T-helper 1 cell (primary cell): Measurements from ENCODE around the gene ABHD4.
"Not testable (repeated sequence)": the region's sequence is repeated elsewhere in the genome, so short reads cannot be mapped to it uniquely, and the experiment has no call there.

Experiments used
- DNase-seq, 5 donors: peaks; one replicate each; pipeline ENCODE4 v3.0.0-alpha.2; 2012 to 2020

Gene ABHD4

GRCh38 chr14:22627506-22628263, 29.6 kb downstream of the ABHD4 start:
- no peak for DNase-seq

DNA sequence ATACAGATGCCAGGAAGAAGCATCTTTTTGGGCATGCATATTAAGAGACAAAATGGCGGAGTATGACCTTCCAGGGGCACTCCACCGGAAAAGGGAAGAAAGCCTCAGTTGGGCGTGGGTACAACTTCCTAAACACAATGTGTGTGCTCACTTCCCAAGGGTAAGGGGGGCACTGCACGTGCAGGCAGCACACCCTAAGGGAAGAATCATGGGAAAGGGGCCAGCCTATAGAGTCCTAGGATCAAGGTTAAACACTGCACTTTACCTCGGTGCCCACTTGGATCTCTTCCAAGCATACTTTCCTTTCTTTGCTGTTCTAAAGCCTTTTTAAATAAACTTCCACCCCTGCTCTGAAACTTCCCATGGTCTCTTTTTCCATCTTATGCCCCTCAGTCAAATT, 31.3 kb downstream of the ABHD4 start:
- DNase-seq, result no peak

GRCh38 chr14:22630066-22630465, 32.0 kb downstream of the ABHD4 start:
- DNase-seq, result no peak

DNA sequence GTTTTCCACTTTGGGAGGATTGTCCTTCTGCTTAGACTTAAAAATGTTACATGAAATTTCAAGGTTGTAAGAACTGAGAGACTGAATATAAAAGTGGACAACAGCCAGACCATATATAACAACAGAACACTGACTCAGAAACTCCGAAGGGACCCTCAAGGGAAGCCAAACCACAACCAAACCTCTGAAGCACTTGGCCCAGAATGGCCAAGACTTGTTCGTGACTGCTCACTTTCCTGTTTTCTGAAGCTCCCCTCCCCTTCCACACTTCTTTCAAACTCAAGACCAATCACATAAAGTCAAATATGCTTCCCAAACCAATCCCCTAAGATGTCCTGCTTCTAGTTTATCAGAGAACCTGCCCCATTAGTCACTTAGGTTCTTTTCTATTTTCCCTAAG, 32.4 kb downstream of the ABHD4 start:
- no peak for DNase-seq

DNA sequence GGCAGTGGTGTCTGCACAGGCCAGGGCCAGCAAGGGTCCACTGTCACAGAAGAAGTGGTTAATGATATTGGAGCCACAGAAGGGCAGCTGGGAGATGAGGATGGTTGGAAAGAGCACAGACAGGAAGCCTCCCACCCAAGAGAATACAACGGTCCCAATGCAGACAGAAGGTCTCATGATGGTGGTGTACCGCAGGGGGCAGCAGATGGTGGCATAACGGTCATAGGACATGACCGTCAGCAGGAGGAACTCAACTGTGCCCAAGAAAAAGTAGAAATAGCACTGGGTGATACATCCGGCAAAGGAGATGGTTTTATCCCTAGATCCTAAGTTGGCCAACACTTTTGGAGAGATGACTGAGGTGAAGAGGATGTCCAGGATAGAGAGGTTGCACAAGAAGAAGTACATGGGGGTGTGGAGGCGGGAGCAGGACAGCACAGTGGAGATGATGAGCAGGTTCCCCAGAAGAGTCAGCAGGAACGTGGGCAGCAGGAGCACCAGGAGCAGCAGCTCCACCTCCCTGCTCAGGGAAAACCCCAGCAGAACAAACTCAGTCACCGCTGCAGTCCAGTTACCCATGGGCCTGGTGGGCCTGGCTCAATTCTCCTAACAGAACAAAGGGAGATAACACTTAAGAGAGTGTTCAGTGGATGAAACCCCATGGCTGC, 36.3 kb downstream of the ABHD4 start:
- DNase-seq, result no peak

GRCh38 chr14:22635980-22636379, 37.9 kb downstream of the ABHD4 start:
- not testable (repeated sequence) for DNase-seq

DNA sequence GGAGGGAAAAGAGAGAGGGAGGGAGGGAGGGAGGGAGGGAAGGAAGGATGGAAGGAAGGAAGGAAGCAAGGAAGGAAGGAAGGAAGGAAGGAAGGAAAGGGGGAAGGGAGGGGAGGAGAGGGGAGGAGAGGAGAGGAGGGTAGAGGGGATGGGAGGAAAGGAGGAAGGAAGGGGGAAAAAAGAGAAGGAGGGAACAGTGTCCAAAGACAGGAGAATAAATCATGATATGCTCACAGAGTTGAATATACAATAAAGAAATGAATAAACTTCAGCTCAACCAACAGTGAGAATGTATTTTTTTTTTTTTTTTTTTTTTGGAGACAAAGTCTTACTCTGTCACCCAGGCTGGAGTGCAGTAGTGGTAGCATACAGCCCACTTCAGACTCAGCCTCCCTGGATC, 42.1 kb downstream of the ABHD4 start:
- no peak for DNase-seq

GRCh38 chr14:22641846-22642245, 43.7 kb downstream of the ABHD4 start:
- DNase-seq, result no peak

GRCh38 chr14:22644305-22644635, 46.2 kb downstream of the ABHD4 start, which contains the start of gene OR6J1:
Gene OR6J1, minus strand, starts transcription at chr14:22644352. Its CDS starts 9,541 bp downstream, at chr14:22634811.
- DNase-seq, result no peak

DNA sequence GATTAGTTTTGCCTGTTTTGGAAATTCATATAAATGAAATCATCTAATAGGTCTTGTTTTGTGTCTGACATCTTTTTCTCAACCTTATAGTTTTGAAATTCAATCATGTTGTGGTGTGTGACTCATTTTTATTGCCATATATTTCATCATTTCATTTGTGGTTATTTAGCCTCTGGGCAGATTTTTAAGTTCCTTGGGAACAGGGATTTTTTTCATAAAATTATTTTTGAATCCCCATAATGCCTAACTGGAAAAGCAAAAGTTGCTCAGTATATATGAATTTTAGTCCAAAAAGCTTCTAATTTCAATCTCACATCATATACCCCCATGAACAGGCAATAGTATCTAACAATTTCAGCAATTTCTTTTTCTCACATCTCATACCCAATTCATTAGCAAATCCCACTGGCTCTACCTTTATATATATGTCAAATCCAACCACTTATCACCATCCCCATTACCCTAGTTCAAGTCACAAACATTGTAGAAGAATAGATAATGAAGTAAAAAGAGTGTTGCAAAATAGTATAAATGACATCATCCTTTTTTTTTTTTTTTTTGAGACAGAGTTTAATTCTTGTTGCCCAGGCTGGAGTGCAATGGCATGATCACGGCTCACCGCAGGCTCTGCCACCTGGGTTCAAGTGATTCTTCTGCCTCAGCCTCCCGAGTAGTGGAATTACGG, 48.6 kb downstream of the ABHD4 start:
- DNase-seq, result no peak

DNA sequence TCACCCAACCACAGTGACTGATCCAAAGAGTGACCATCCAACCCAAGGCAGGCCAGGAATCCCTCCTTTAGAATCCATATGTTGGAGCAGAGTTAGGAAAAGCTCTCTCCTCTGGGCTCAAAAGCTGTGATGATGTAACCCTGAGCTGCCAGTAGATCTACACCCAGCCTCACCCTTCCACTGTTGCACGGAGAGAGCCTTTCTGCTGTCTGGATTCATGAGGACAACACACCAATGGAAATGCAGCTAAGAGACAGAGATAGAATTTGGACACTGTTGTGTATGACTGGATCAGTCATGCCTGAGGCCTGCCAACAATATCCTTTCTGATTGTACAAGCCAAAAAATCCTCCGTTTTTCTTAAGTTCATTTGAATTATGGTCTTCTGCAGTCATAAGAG, 50.4 kb downstream of the ABHD4 start:
- DNase-seq, result no peak

DNA sequence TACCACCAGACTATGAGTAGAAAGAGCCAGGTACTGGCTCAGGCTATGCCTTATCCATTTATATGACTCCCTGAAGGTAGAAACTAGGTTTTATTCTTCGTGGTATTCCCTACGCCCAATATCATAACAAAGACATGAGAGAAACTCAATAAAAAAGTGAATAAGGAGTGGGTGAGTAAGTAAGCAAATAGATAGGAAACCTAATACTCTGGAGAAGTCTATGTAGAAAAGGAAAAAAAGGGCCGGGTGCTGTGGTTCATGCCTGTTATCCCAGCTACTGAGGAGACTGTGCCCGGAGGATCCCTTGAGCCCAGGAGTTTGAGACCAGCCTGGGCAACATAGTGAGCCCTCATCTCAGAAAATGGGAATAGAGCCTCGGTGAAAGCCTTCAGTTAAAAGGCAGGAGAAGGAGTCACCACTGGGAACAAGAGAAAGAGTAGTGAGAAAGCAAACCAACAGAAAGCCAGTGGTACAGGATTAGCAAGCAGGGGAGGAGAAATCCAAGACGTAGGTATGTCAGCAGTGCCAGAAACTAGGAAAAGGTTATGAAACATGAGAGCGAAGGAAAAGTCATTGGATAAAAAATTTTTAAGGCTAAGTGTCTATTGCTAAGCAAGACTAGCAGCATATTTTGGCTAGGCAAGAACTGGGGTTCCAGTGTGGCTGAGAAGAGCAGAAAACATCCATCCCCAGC, 52.1 kb downstream of the ABHD4 start:
- DNase-seq, result no peak

DNA sequence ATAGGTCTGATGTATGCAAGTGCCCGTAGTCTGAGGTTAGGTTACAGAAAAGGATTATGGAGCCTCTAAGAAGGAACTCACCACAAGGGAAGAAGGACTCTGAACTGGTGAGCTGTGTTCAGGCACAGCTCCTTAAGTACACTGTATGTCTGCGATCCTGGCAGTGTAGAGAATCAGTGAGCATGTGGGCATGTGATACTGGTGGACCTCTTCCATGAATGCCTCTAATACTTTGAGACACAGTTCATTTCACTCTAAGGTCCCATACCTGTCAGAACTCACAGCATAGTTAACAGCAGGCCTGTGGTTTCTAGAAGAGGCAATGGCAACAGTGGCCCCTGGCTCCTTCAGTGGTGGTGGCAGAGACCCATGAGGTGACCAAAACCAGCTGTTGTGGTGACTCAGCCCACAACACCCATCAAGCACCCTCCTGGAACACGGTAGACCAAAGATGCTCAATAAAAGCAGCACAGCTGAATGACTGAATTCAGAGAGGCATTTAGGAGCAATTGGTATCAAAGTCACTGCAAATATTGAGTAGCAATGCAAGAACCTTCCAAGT, 52.9 kb downstream of the ABHD4 start:
- no peak for DNase-seq

DNA sequence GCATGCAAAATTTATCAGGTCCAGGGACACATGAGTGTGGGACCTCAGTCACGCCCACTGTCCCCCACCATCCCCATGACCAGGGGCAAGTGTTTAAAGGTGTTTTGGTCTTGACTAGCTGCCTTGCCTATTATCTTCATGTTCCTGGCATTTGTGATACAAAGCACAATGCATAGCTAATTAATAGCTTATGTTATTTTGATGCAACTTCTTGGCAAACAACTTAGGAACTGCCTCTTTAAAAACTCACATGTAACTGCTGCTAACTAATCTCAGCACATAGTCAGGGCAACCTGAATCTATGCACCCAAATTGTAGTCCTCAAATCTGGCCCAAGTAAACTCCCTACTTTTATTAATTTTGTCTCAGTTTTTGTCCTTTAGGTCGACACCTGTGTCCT, 53.5 kb downstream of the ABHD4 start:
- no peak for DNase-seq

DNA sequence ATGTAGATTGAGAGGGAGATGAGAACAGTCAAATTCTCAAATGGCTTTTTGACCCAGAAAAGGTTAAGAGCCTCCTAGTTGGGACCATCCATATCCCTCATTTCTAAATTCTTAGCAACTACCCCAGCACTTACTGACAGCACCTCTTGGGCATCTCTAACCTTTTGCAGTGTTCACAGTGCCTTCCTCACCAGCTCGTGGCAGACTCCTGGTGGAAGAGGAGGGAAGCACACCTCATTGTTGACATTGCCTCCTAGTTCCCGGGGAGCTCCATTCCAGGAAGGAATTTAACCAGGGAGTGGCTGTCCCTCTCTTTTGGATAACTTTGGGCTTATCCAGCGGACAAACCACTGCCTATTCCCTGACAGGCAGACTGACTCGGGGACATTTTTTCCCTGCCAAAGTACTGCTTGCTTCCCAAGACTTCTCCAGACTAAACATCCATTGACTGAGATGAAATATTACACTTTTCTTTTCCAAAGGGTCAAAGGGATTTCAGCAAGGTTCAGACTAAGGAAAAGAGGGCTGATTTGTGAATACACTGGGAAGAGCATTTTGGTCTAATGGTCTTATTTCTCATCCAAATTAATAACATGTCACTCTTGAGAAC, 55.0 kb downstream of the ABHD4 start:
- DNase-seq, result peak in 4 of 5 donors; percentile 14 to 44 (median 27)

DNA sequence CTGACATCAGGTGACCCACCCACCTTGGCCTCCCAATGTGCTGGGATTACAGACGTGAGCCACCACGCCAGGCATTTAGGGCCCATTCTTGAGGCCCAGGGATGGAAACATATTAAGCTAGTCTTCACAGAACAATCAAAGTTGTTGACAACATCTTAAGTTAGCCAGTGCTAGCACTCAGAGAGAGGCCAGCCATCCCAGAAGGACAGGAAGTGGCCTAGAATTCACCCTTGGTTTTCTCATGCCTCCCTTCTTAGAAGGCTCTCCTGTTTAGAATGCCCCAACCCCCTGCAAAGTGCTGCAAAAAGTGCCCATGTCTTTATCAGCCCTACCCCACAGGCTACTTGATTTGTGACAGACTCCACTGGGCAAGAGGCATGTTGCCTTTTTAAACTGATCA, 58.1 kb downstream of the ABHD4 start:
- no peak for DNase-seq

DNA sequence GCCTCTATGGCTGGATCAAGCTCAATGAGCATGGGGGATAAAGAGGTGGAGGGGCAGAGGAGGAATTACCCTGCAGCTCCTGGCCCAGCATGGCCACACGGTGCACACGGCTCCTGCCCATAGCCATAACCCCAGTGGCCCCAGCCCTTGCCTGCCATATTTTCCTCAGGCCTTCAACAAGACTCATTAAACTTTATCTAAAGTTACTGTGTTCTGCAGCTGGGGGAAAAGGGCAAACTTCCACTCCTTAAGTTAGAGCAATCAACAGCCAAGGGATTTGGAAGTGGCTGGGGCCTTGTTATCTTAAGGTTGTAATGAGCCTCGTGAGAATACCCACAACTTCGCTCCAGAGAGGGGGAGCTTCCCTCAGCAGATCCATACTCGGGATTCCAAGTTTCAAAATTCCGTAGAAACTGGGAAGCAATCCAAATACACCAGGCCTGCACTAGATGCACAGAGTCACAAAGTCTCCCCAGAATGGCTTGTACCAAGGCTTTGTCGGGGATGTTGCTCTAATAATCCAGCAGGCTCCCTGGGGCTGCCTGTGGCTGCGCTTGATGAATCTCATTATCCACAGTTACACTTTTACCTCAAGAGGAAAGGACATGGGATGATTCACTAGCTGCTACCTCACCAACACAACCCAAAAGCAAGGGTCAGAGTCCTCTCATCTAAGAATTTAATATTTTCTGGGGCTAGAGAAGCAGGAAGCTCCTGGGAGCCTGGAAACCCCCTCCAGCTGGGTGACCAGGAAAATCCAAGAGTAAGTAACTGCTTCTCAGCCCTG, 59.0 kb downstream of the ABHD4 start:
- no peak for DNase-seq

- DNase-seq, result no peak
These were observed 59.8 kb downstream of the ABHD4 start for GRCh38 chr14:22657861-22658260.

GRCh38 chr14:22658946-22659345, 60.8 kb downstream of the ABHD4 start:
- no peak for DNase-seq

GRCh38 chr14:22660654-22661053, 62.6 kb downstream of the ABHD4 start:
- DNase-seq, result no peak
